ENCODE data around the gene ARL17A.
"Not testable (repeated sequence)": the region's sequence is repeated elsewhere in the genome, so short reads cannot be mapped to it uniquely, and the experiment has no call there.

DNA sequence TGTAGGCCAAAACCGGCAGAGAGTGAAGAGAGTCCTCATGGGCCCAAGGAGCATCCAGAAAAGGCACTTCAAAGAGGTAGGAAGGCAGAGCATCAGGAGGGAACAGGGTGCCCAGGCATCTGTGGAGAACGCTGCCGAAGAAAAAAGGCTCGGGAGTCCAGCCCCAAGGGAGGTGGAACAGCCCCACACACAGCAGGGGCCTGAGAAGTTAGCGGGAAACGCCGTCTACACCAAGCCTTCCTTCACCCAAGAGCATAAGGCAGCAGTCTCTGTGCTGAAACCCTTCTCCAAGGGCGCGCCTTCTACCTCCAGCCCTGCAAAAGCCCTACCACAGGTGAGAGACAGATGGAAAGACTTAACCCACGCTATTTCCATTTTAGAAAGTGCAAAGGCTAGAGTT lies 30.9 kb downstream of the ARL17A start:
- TF ChIP-seq POLR2A, POLR2AphosphoS5, EP300 (IDR thresholded peaks at IDR 0.05): not testable (repeated sequence)
- TF ChIP-seq, protein P1, sequence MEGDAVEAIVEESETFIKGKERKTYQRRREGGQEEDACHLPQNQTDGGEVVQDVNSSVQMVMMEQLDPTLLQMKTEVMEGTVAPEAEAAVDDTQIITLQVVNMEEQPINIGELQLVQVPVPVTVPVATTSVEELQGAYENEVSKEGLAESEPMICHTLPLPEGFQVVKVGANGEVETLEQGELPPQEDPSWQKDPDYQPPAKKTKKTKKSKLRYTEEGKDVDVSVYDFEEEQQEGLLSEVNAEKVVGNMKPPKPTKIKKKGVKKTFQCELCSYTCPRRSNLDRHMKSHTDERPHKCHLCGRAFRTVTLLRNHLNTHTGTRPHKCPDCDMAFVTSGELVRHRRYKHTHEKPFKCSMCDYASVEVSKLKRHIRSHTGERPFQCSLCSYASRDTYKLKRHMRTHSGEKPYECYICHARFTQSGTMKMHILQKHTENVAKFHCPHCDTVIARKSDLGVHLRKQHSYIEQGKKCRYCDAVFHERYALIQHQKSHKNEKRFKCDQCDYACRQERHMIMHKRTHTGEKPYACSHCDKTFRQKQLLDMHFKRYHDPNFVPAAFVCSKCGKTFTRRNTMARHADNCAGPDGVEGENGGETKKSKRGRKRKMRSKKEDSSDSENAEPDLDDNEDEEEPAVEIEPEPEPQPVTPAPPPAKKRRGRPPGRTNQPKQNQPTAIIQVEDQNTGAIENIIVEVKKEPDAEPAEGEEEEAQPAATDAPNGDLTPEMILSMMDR (IDR thresholded peaks at IDR 0.05) = not testable (repeated sequence)

All from sigmoid colon (tissue), 4 donors.